HG03442 (cell line): ENCODE results near the gene ZNF217.
"Not testable (repeated sequence)": the region's sequence is repeated elsewhere in the genome, so short reads cannot be mapped to it uniquely, and the experiment has no call there.

Experiments
- ATAC-seq: cut with Tn5 transposase; IDR thresholded peaks from one replicate; pipeline ENCODE4 v1.9.1; 2021; ENCODE audit warnings: mild to moderate bottlenecking, moderate library complexity; ENCODE audit not compliant: unreplicated experiment

The ZNF217 gene

GRCh38 chr20:53622247-53623133 is 28.9 kb upstream of the ZNF217 start:
- ATAC-seq, result no peak

GRCh38 chr20:53621482-53622246 is 28.0 kb upstream of the ZNF217 start:
- ATAC-seq, result no peak

GRCh38 chr20:53618490-53619000 is 24.9 kb upstream of the ZNF217 start:
- ATAC-seq, result not testable (repeated sequence)

DNA sequence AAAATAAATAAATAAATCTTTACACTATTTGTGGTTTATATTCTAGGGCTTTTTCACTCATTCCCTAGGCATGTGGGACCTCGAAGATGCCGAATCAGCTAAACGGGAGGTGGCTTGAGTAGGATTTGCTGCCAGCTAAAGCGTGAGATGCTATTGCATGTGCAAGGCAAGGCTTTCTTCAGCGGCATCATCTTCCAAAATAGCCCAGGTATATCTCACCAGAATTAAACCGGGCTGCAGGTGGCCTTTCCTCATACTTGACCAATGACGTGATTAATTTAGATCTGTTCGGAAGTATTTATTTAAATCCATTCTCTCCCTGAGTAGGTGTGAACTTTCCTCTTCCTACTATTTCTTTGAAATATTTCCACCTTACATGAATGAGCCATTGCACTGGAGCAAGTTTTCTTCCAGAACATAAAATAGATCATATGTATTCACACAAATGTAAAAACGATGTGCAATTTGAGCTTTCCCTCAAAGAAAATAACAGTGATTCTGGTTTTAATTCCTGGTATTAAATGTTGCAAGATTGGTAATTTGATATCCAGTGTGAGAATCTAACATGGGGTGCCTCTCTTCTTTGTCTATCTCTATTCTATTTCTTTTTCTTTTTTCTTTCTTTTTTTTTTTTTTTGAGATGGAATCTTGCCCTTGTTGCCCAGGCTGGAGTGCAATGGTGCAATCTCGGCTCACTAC is 24.3 kb upstream of the ZNF217 start:
- ATAC-seq, result no peak

DNA sequence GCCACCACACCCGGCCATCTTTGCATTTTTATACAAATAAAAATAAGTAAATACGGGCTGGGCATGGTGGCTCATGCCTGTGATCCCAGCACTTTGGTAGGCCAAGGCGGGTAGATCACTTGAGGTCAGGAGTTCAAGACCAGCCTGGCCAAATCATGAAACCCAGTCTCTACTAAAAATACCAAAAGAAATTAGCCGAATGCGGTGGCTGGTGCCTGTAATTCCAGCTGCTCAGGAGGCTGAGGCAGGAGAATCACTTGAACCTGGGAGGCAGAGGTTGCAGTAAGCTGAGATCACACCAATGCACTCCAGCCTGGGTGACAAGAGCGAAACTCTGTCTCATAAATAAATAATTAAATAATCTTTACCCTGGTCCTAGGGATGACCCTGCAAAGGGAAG is 22.9 kb upstream of the ZNF217 start:
- ATAC-seq, result not testable (repeated sequence)

DNA sequence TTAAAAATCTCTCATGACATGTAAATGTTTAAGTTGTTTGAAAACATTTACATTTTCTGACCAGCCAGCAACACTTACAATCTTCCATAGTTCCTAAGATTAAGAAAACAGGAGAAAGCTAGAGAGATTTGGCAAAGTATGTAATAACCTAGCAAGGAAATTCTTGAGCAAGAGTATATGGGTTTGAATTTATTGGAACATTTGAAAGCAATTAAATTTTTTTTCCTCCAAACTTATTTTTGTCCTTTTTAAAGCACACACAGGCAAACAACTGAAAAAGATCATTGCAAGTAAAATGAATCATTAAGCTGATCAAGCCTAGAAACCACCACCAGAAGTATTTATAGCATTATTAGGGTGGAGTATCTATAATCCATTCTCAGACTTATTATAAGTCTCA is 20.1 kb upstream of the ZNF217 start:
- ATAC-seq, result no peak

DNA sequence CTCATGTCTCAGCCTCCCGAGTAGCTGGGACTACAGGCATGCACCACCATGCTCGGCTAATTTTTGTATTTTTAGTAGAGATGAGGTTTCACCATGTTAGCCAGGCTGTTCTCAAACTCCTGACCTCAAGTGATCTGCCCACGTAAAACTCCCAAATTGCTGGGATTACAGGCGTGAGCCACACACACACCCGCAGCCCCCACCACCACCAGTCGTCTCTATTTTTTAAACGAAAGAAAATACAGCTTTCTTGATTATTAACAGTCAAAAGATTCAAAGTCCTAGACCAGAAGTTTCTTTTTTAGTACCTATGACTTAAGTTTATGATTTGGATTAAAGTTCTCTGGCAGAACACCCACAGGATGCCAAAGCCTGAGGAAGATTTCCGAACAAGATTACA is 18.6 kb upstream of the ZNF217 start:
- ATAC-seq, result not testable (repeated sequence)

- peak; percentile 48 for ATAC-seq
These were observed 17.8 kb upstream of the ZNF217 start for GRCh38 chr20:53611449-53611894.

- ATAC-seq, result no peak
These were observed 16.1 kb upstream of the ZNF217 start for GRCh38 chr20:53609491-53610445.

- ATAC-seq, result no peak
These were observed 15.1 kb upstream of the ZNF217 start for GRCh38 chr20:53608456-53609452.

GRCh38 chr20:53608071-53608455 is 14.4 kb upstream of the ZNF217 start:
- no peak for ATAC-seq

DNA sequence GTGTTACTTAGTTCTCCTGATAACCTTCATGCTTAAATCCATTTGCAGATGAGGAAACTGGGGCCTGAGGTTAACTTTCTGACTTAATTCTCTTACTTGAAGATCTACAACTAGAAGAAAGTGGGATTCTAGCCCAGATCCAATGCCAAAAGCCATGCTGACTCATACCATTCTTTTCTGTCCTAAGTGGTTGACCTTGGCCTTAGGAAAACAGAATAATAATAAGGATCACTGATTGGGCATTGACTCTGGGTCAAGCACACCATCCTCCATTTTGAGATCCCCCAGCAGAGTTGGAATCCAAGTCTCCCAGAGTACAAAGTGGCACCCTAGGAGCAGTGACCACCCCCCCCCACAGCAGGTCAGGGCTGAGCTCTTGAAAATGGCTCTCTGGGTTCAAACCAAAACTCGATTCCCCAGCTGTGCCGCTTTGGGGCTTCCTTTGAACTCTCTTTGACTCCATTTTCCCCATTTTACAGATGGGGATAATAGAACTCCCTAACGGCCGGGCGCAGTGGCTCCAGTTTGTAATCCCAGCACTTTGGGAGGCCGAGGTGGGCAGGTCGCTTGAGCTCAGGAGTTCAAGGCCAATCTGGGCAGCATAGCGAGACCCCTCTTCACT is 12.8 kb upstream of the ZNF217 start:
- ATAC-seq, result no peak

DNA sequence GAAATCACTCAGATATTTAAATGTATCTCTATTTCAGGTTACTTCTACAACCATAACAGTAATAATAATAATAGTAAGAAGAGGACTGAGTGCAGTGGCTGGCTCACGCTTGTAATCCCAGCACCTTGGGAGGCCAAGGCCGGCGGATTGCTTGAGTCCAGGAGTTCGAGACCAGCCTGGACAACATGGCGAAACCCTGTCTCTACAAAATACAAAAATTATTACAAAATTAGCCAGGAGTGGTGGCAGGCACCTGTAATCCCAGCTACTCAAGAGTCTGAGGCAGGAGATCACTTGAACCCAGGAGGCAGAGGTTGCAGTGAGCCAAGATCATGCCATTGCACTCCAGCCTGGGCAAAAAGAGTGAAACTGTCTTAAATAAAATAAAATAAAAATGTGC is 11.8 kb upstream of the ZNF217 start:
- not testable (repeated sequence) for ATAC-seq

DNA sequence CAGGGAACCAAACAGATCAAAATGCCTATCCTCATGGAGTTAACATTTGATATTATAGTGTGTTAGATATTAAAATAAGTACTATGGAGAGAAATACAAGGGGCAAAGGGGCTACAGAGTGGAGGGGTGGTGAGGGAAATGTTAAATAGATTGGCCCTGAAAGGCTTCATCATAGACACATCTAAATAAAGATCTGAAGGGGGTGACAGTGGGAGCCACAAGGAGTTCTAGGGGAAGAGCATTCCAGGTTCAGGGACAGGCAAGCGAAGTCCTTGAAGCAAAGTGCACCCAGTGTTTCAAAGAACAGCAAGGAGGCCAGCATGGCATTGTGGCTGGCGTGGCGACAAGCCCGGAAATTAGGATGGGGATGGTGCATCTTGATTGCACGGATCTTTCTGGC is 11.2 kb upstream of the ZNF217 start:
- not testable (repeated sequence) for ATAC-seq

DNA sequence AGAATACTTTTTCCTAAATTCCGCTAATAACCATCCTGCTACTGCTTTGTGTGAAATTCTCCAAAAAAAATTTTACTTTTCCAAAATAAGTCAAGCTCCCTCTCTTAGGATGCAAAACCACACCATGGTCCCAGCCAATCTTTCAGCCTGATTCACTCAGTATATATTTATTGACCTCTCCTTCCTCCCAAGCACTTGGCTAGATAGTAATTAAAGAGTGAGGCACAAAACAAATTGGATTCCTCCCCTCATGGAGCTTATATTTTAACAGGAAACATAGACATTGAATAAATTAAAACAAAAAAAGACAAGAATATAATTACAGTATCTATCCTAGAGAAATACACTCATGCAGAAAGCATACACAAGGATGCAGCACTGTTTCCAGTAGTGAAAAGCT is 9.0 kb upstream of the ZNF217 start:
- ATAC-seq, result no peak

- no peak for ATAC-seq
These were observed 6.4 kb upstream of the ZNF217 start for GRCh38 chr20:53599910-53600632.

GRCh38 chr20:53599378-53599777 is 5.7 kb upstream of the ZNF217 start:
- ATAC-seq, result no peak

GRCh38 chr20:53599044-53599362 is 5.4 kb upstream of the ZNF217 start:
- no peak for ATAC-seq
